ENCODE measurements around the gene SNX13.

GRCh38 chr7:17952387-17952786, 12.1 kb upstream of the SNX13 start:
- TF ChIP-seq CTCF (IDR thresholded peaks at IDR 0.05) (no peak), POLR2A (IDR thresholded peaks at IDR 0.05) (no peak)

Data from sigmoid colon (tissue), 3 donors.